SK-N-SH (cell line): ENCODE measurements around the gene RNF151. TPM values are rescaled to one million over a fixed set of nuclear protein-coding genes. Genes with fewer than 3 reads are reported as not detected.

Experiments
- CTCF ChIA-PET: fragments of 300-600, 350-600 bp; formaldehyde crosslinking; extraction: SDS; loops from one replicate; lab custom pipeline; 2021; lab: Yijun Ruan, JAX
- POLR2A ChIA-PET: fragments of 350-600 bp; sonication (Branson Sonifier 250); formaldehyde crosslinking; extraction: SDS; loops from one replicate; lab custom pipeline; 2020; ENCODE audit warnings: antibody characterized with exemption, inconsistent platforms; lab: Yijun Ruan, JAX
- DNase-seq: peaks from one replicate; pipeline ENCODE4 v3.0.0; 2012
- H2AFZ ChIP-seq: fragments of 200-600 bp; sonication (generic); 2 replicates; pipeline ENCODE4 v1.8.1; 2016; ENCODE audit warnings: antibody characterized with exemption, mild to moderate bottlenecking, low read depth
- H3F3A ChIP-seq: fragments of 200-600 bp; sonication (generic); replicated peaks from 2 replicates; pipeline ENCODE3; 2016; ENCODE audit warnings: antibody characterized with exemption, mild to moderate bottlenecking; ENCODE audit not compliant: insufficient read depth
- H3K27ac ChIP-seq, 2 experiments: fragments of 200-500 bp in 1 of 2; fragments of 200-600 bp in 1 of 2; sonication (Bioruptor generic) in 1 of 2; sonication (generic), shearing (Covaris generic) in 1 of 2; 2 replicates each; pipeline versions ENCODE4 v1.5.1 to v1.6.1; 2014 to 2016; ENCODE audit warnings: low read depth in 2 of 2, inconsistent platforms in 1 of 2, low read length in 1 of 2, mild to moderate bottlenecking in 1 of 2, mixed read lengths in 1 of 2
- H3K27me3 ChIP-seq: fragments of 200-600 bp; sonication (generic), shearing (Covaris generic); 2 replicates; pipeline ENCODE4 v1.6.1; 2016; ENCODE audit warnings: mixed run types; ENCODE audit not compliant: insufficient read depth
- H3K36me3 ChIP-seq, 2 experiments: fragments of 200-500 bp in 1 of 2; fragments of 200-600 bp in 1 of 2; sonication (Bioruptor generic) in 1 of 2; sonication (generic) in 1 of 2; replicated peaks in 1 of 2; 2 replicates each; pipeline versions ENCODE3 to v1.5.1; 2014 to 2016; ENCODE audit warnings: low read length in 1 of 2, mild to moderate bottlenecking in 1 of 2; ENCODE audit not compliant: insufficient read depth in 2 of 2, control insufficient read depth in 1 of 2
- H3K4me1 ChIP-seq, 2 experiments: fragments of 200-500 bp in 1 of 2; fragments of 200-600 bp in 1 of 2; sonication (Bioruptor generic) in 1 of 2; sonication (generic), shearing (Covaris generic) in 1 of 2; 2 replicates each; pipeline versions ENCODE4 v1.5.1 to v1.6.1; 2014 to 2016; ENCODE audit warnings: low read depth in 1 of 2, low read length in 1 of 2, mixed run types in 1 of 2; ENCODE audit not compliant: insufficient read depth in 2 of 2, control insufficient read depth in 1 of 2
- H3K4me2 ChIP-seq: fragments of 200-600 bp; sonication (generic), shearing (Covaris generic); 2 replicates; pipeline ENCODE4 v1.6.1; 2017; ENCODE audit warnings: mixed run types
- H3K4me3 ChIP-seq, 2 experiments: fragments of 200-500 bp in 1 of 2; fragments of 200-600 bp in 1 of 2; sonication (Bioruptor generic) in 1 of 2; sonication (generic), shearing (Covaris generic) in 1 of 2; 2 replicates each; pipeline versions ENCODE4 v1.5.1 to v1.8.1; 2014 to 2016; ENCODE audit warnings: low read depth in 2 of 2, inconsistent platforms in 1 of 2, low read length in 1 of 2, mild to moderate bottlenecking in 1 of 2, mixed read lengths in 1 of 2, moderate library complexity in 1 of 2
- H3K79me2 ChIP-seq: fragments of 200-600 bp; sonication (generic); 2 replicates; pipeline ENCODE4 v1.8.1; 2017; ENCODE audit warnings: mild to moderate bottlenecking; ENCODE audit not compliant: insufficient read depth
- H3K9ac ChIP-seq: fragments of 200-600 bp; sonication (generic); 2 replicates; pipeline ENCODE4 v1.6.1; 2017; ENCODE audit warnings: mixed run types
- H3K9me2 ChIP-seq: fragments of 200-600 bp; sonication (generic); 2 replicates; pipeline ENCODE4 v1.6.1; 2017; ENCODE audit warnings: mixed run types
- H3K9me3 ChIP-seq: fragments of 200-600 bp; sonication (generic); 2 replicates; pipeline ENCODE4 v1.6.1; 2017; ENCODE audit warnings: mixed run types, mild to moderate bottlenecking, moderate library complexity
- H4K20me1 ChIP-seq: fragments of 200-600 bp; sonication (generic); 2 replicates; pipeline ENCODE4 v1.6.1; 2017; ENCODE audit warnings: mild to moderate bottlenecking, mixed run types; ENCODE audit not compliant: insufficient read depth
- CHD2 ChIP-seq: fragments of 150-350 bp; IDR thresholded peaks from 2 replicates; pipeline ENCODE4 v1.6.1; 2018; ENCODE audit warnings: low read length; ENCODE audit not compliant: partially characterized antibody
- EP300 ChIP-seq, 2 experiments: IDR thresholded peaks; 2 replicates each; pipeline versions ENCODE4 v1.4.0 to v1.6.1; 2012; ENCODE audit warnings: borderline replicate concordance in 1 of 2, low read depth in 1 of 2, low read length in 1 of 2
- EZH2phosphoT487 ChIP-seq: fragments of 200-600 bp; sonication (generic); IDR thresholded peaks from 2 replicates; pipeline ENCODE4 v1.6.1; 2017; ENCODE audit warnings: low read depth, mixed run types, mild to moderate bottlenecking, antibody characterized with exemption, moderate library complexity, borderline replicate concordance
- FOSL2 ChIP-seq: IDR thresholded peaks from 2 replicates; pipeline ENCODE4 v1.4.0; 2012; ENCODE audit warnings: low read depth, mild to moderate bottlenecking, moderate library complexity, borderline replicate concordance
- GABPA ChIP-seq: IDR thresholded peaks from 2 replicates; pipeline ENCODE4 v1.4.0; 2012; ENCODE audit warnings: low read depth, mild to moderate bottlenecking
- IRF3 ChIP-seq: fragments of 150-350 bp; IDR thresholded peaks from 2 replicates; pipeline ENCODE4 v1.6.1; 2016; ENCODE audit warnings: mild to moderate bottlenecking, low read depth, low read length
- JUND ChIP-seq: IDR thresholded peaks from 2 replicates; pipeline ENCODE4 v1.4.0; 2012
- MAX ChIP-seq: IDR thresholded peaks from 2 replicates; pipeline ENCODE4 v1.4.0; 2012; ENCODE audit warnings: low read depth
- MEF2A ChIP-seq: IDR thresholded peaks from 2 replicates; pipeline ENCODE4 v1.4.0; 2012; ENCODE audit warnings: low read depth, borderline replicate concordance
- MXI1 ChIP-seq: IDR thresholded peaks from 2 replicates; pipeline ENCODE4 v1.6.1; 2012; ENCODE audit warnings: mild to moderate bottlenecking, low read depth, low read length, improper control_type of control experiment
- NFIC ChIP-seq: IDR thresholded peaks from 2 replicates; pipeline ENCODE4 v1.4.0; 2012; ENCODE audit warnings: borderline replicate concordance
- PBX3 ChIP-seq: IDR thresholded peaks from 2 replicates; pipeline ENCODE4; 2012
- POLR2AphosphoS5 ChIP-seq: IDR thresholded peaks from 2 replicates; pipeline ENCODE4 v1.6.1; 2012; ENCODE audit warnings: low read depth, low read length
- RAD21 ChIP-seq: IDR thresholded peaks from 2 replicates; pipeline ENCODE4 v1.6.1; 2012; ENCODE audit warnings: mild to moderate bottlenecking, low read length
- REST ChIP-seq: IDR thresholded peaks from 2 replicates; pipeline ENCODE4 v1.6.1; 2012; ENCODE audit warnings: mild to moderate bottlenecking, low read depth, low read length, moderate library complexity
- RXRA ChIP-seq: IDR thresholded peaks from 2 replicates; pipeline ENCODE4 v1.4.0; 2012; ENCODE audit warnings: low read depth, mild to moderate bottlenecking, borderline replicate concordance
- SIN3A ChIP-seq: IDR thresholded peaks from 2 replicates; pipeline ENCODE4 v1.6.1; 2012; ENCODE audit warnings: low read depth, mild to moderate bottlenecking, low read length, moderate library complexity, borderline replicate concordance
- SMC3 ChIP-seq: IDR thresholded peaks from 2 replicates; pipeline ENCODE4 v1.6.1; 2012; ENCODE audit warnings: low read depth, low read length, improper control_type of control experiment
- TAF1 ChIP-seq: IDR thresholded peaks from 2 replicates; pipeline ENCODE4 v1.6.1; 2012; ENCODE audit warnings: low read depth, mild to moderate bottlenecking, low read length, moderate library complexity, borderline replicate concordance
- TCF12 ChIP-seq: IDR thresholded peaks from 2 replicates; pipeline ENCODE4 v1.4.0; 2012
- TEAD4 ChIP-seq: IDR thresholded peaks from 2 replicates; pipeline ENCODE4 v1.4.0; 2012; ENCODE audit warnings: mild to moderate bottlenecking, borderline replicate concordance; ENCODE audit not compliant: insufficient read depth
- USF2 ChIP-seq: fragments of 150-350 bp; IDR thresholded peaks from 2 replicates; pipeline ENCODE4 v1.6.1; 2017; ENCODE audit warnings: antibody characterized with exemption, low read length, low read depth, borderline replicate concordance
- YY1 ChIP-seq: IDR thresholded peaks from 2 replicates; pipeline ENCODE4 v1.4.0; 2012; ENCODE audit warnings: low read depth, mild to moderate bottlenecking
- ZBTB33 ChIP-seq: IDR thresholded peaks from 2 replicates; pipeline ENCODE4 v1.4.0; 2012; ENCODE audit warnings: low read depth, borderline replicate concordance
- WGBS: methylation state at CpG from one replicate; pipeline ENCODE4 v1.1.6; 2017; ENCODE audit warnings: low lambda C conversion rate; 5-methylcytosine and 5-hydroxymethylcytosine counted together
- polyA plus RNA-seq, 3 experiments: library from polyadenylated mRNA; depleted of rRNA; stranded (reverse); fragments of >200 nt; gene quantifications; 2 replicates each; pipeline ENCODE4 v1.2.3, GENCODE V29; 2012

The RNF151 gene
- polyA plus RNA-seq, 1 of the 3 experiments (the other 2 are of a cell fraction) = 0.07 TPM

GRCh38 chr16:1971796-1972489 lies 5.3 kb downstream of the RNF151 start, which contains the start of gene TBL3:
Gene TBL3, plus strand, starts transcription at chr16:1972053. Its CDS starts 112 bp downstream, at chr16:1972165.
- 0% methylated on average over 18 of the region's 78 CpGs for WGBS
- Histone ChIP-seq H3K9me2 (no peaks in the 10 kb centered on the region), H3K4me1 (peaks cover 0 to 9% of the 10 kb centered on the region in 2 experiments; a peak in 1 of 4 replicates), H2AFZ (peak within 1 kb of the TSS; percentile 89), H3K27me3 (no peaks in the 10 kb centered on the region), H3K4me2 (peak within 1 kb of the TSS; percentile 87), H3K9ac (peak within 1 kb of the TSS; percentile 93), H4K20me1 (no peaks in the 10 kb centered on the region), H3K27ac (peak within 1 kb of the TSS; percentile 93 to 98), H3K4me3 (peak within 1 kb of the TSS; percentile 75 to 88), H3K36me3 (peaks cover 7 to 30% of the 10 kb centered on the region in 2 experiments), H3K9me3 (no peaks in the 10 kb centered on the region), H3F3A (peaks cover 4% of the 10 kb centered on the region), H3K79me2 (peaks cover 30% of the 10 kb centered on the region)
- ChIA-PET CTCF (interaction anchor here (1.2 to 3.7 kb wide), 4 partner anchors 12 to 181 kb away, joined by 3 to 19 read pairs (median 9); partner anchors contain the start of gene GFER), POLR2A (interaction anchor here (1.0 to 2.0 kb wide), 5 partner anchors 11 to 199 kb away, joined by 3 to 10 read pairs (median 5); partner anchors contain the start of genes EME2, GFER and MRPS34)
- peak; percentile 98 for DNase-seq
- TF ChIP-seq SMC3 (no peak), MAX (peak; percentile 92), TEAD4 (no peak), FOSL2 (no peak), TAF1 (peak; percentile 80), NFIC (no peak), IRF3 (no peak), POLR2AphosphoS5 (peak; percentile 82), PBX3 (no peak), RXRA (no peak), RAD21 (no peak), MEF2A (no peak), GABPA (peak; percentile 98), EP300 (IDR thresholded peaks at IDR 0.05; ENCODE audit: borderline replicate concordance in 1 of 2, low read depth in 1 of 2, low read length in 1 of 2) (no peak), CHD2 (peak; percentile 96), JUND (no peak), USF2 (no peak), TCF12 (no peak), REST (no peak; the same call in 1 of the 2 replicates), SIN3A (peak; percentile 90; the same call in 1 of the 2 replicates), EZH2phosphoT487 (no peak), ZBTB33 (peak; percentile 93), YY1 (peak; percentile 99), MXI1 (peak; percentile 80)
